Hematopoietic multipotent progenitor cell treated with erythropoietin and hydrocortisone succinate and interleukin-3 and kit ligand, for 15 days (in vitro differentiated cells): ENCODE results near the gene ITK.

Experiments
- DNase-seq: peaks from one replicate; pipeline ENCODE4 v3.0.0-alpha.2; 2015; ENCODE audit warnings: low spot score

The ITK gene

GRCh38 chr5:157248821-157249470 is 68.3 kb downstream of the ITK start:
- DNase-seq: no peak

GRCh38 chr5:157252711-157253465 is 72.2 kb downstream of the ITK start:
- no peak for DNase-seq

- peak; percentile 11 for DNase-seq
Measured at GRCh38 chr5:157253547-157253946, 72.9 kb downstream of the ITK start.

GRCh38 chr5:157258450-157258849 is 77.8 kb downstream of the ITK start:
- DNase-seq: no peak

- DNase-seq: no peak
Measured at GRCh38 chr5:157259699-157260098, 79.1 kb downstream of the ITK start.

GRCh38 chr5:157263496-157264090 is 83.0 kb downstream of the ITK start:
- DNase-seq: no peak

- peak; percentile 45 for DNase-seq
Measured at GRCh38 chr5:157265714-157266285, 85.2 kb downstream of the ITK start, which contains the start of gene CYFIP2. Gene CYFIP2 (plus strand): TSS chr5:157266123. CDS start chr5:157285362, 19,239 bp downstream.

- no peak for DNase-seq
Measured at GRCh38 chr5:157266286-157267007, 85.8 kb downstream of the ITK start.

GRCh38 chr5:157267025-157267424 is 86.4 kb downstream of the ITK start:
- no peak for DNase-seq

- no peak for DNase-seq
Measured at GRCh38 chr5:157267761-157268480, 87.3 kb downstream of the ITK start.

GRCh38 chr5:157269165-157269671 is 88.6 kb downstream of the ITK start:
- no peak for DNase-seq

- no peak for DNase-seq
Measured at GRCh38 chr5:157269761-157270272, 89.2 kb downstream of the ITK start.

GRCh38 chr5:157270771-157271170 is 90.1 kb downstream of the ITK start:
- no peak for DNase-seq

GRCh38 chr5:157271740-157272271 is 91.2 kb downstream of the ITK start:
- no peak for DNase-seq

- DNase-seq: no peak
Measured at GRCh38 chr5:157273131-157273556, 92.5 kb downstream of the ITK start.

- DNase-seq: no peak
Measured at GRCh38 chr5:157275403-157275802, 94.8 kb downstream of the ITK start.

- no peak for DNase-seq
Measured at GRCh38 chr5:157278319-157279037, 97.8 kb downstream of the ITK start.

- no peak for DNase-seq
Measured at GRCh38 chr5:157279605-157280239, 99.1 kb downstream of the ITK start.

GRCh38 chr5:157280927-157281326 is 100.3 kb downstream of the ITK start:
- no peak for DNase-seq

GRCh38 chr5:157282150-157282549 is 101.5 kb downstream of the ITK start:
- no peak for DNase-seq
